ENCODE results near the gene A2ML1.
"Not testable (repeated sequence)": the region's sequence is repeated elsewhere in the genome, so short reads cannot be mapped to it uniquely, and the experiment has no call there.

A2ML1 gene

GRCh38 chr12:8822298-8822697, at the start of gene A2ML1:
Gene A2ML1, plus strand, starts transcription at chr12:8822621. Its CDS starts 31 bp downstream, at chr12:8822652.
- DNase-seq (ENCODE audit: low spot score) = no peak

GRCh38 chr12:8773461-8773860, 49.0 kb upstream of the A2ML1 start:
- no peak for DNase-seq (ENCODE audit: low spot score)

GRCh38 chr12:8779281-8779680, 43.1 kb upstream of the A2ML1 start:
- DNase-seq (ENCODE audit: low spot score) = no peak

- no peak for DNase-seq (ENCODE audit: low spot score)
Measured at GRCh38 chr12:8779862-8780261, 42.6 kb upstream of the A2ML1 start.

- no peak for DNase-seq (ENCODE audit: low spot score)
Measured at GRCh38 chr12:8780389-8780788, 42.0 kb upstream of the A2ML1 start.

- no peak for DNase-seq (ENCODE audit: low spot score)
Measured at GRCh38 chr12:8781381-8782127, 40.9 kb upstream of the A2ML1 start.

GRCh38 chr12:8784290-8784888, 38.0 kb upstream of the A2ML1 start:
- DNase-seq (ENCODE audit: low spot score) = no peak

- no peak for DNase-seq (ENCODE audit: low spot score)
Measured at GRCh38 chr12:8785499-8785898, 36.9 kb upstream of the A2ML1 start.

GRCh38 chr12:8787206-8787605, 35.2 kb upstream of the A2ML1 start:
- not testable (repeated sequence) for DNase-seq (ENCODE audit: low spot score)

GRCh38 chr12:8788706-8789105, 33.7 kb upstream of the A2ML1 start:
- DNase-seq (ENCODE audit: low spot score) = not testable (repeated sequence)

- not testable (repeated sequence) for DNase-seq (ENCODE audit: low spot score)
Measured at GRCh38 chr12:8789341-8790013, 32.9 kb upstream of the A2ML1 start.

GRCh38 chr12:8793226-8793625, 29.2 kb upstream of the A2ML1 start:
- DNase-seq (ENCODE audit: low spot score) = not testable (repeated sequence)

- not testable (repeated sequence) for DNase-seq (ENCODE audit: low spot score)
Measured at GRCh38 chr12:8794611-8795010, 27.8 kb upstream of the A2ML1 start.

- DNase-seq (ENCODE audit: low spot score) = no peak
Measured at GRCh38 chr12:8796831-8797626, 25.4 kb upstream of the A2ML1 start.

- not testable (repeated sequence) for DNase-seq (ENCODE audit: low spot score)
Measured at GRCh38 chr12:8801213-8801612, 21.2 kb upstream of the A2ML1 start.

- DNase-seq (ENCODE audit: low spot score) = not testable (repeated sequence)
Measured at GRCh38 chr12:8804833-8805232, 17.6 kb upstream of the A2ML1 start.

GRCh38 chr12:8805487-8805886, 16.9 kb upstream of the A2ML1 start:
- not testable (repeated sequence) for DNase-seq (ENCODE audit: low spot score)

GRCh38 chr12:8807084-8807483, 15.3 kb upstream of the A2ML1 start:
- not testable (repeated sequence) for DNase-seq (ENCODE audit: low spot score)

- DNase-seq (ENCODE audit: low spot score) = not testable (repeated sequence)
Measured at GRCh38 chr12:8810112-8810511, 12.3 kb upstream of the A2ML1 start.

GRCh38 chr12:8813572-8814357, 8.7 kb upstream of the A2ML1 start:
- no peak for DNase-seq (ENCODE audit: low spot score)

- no peak for DNase-seq (ENCODE audit: low spot score)
Measured at GRCh38 chr12:8816448-8817050, 5.9 kb upstream of the A2ML1 start.
